ENCODE results near the gene PTPA. TPM values are rescaled to one million over a fixed set of nuclear protein-coding genes. Genes with fewer than 3 reads are reported as not detected.

The PTPA gene
- total and polyA plus RNA-seq, 7 experiments from 2014 or later = 12.6 to 110 (median 48.1) TPM

GRCh38 chr9:129137292-129138143 is 26.3 kb downstream of the PTPA start:
- Mint-ChIP-seq H3K27me3 (no peaks in the 10 kb centered on the region), H3K36me3 (peaks cover 0 to 18% (median 3%) of the 10 kb centered on the region in 5 donors), H3K4me3 (no peak overlapping the region), H3K4me1 (peaks cover 11 to 32% (median 27%) of the 10 kb centered on the region in 7 donors), H3K9me3 (no peaks in the 10 kb centered on the region), H3K27ac (peak overlapping the region in 1 of 9 donors; percentile 8)
- ChIA-PET CTCF (interaction anchor here (0.6 to 3.9 kb wide), 9 partner anchors 9 to 489 kb away, joined by 3 to 37 read pairs (median 7); partner anchors contain the start of gene NTMT1), POLR2A (interaction anchor here (2.4 to 3.9 kb wide), 2 partner anchors 99 to 487 kb away, joined by 5 to 35 read pairs; partner anchors contain the start of gene NTMT1)
- Histone ChIP-seq H3K4me3 (ENCODE audit: low read length) (no peak overlapping the region), H3K9me3 (ENCODE audit: control insufficient read depth in 2 of 3, low read length in 3 of 3) (no peaks in the 10 kb centered on the region), H3K36me3 (ENCODE audit: control insufficient read depth in 2 of 3, insufficient read depth in 3 of 3, low read length in 3 of 3) (peaks cover 0 to 47% (median 5%) of the 10 kb centered on the region in 3 experiments), H3K4me1 (ENCODE audit: control insufficient read depth in 2 of 2, insufficient read depth in 2 of 2, low read length in 2 of 2) (peaks cover 21 to 29% of the 10 kb centered on the region in 2 donors), H3K27me3 (ENCODE audit: control insufficient read depth in 2 of 2, insufficient read depth in 2 of 2, low read length in 2 of 2) (no peaks in the 10 kb centered on the region), H3K27ac (ENCODE audit: low read depth, low read length) (no peak overlapping the region)
- intact Hi-C loops (cut with micrococcal nuclease) = loop anchor here (2.0 to 5.0 kb wide), 5 partner anchors 65 to 1100 kb away; no protein-coding TSS in a partner anchor
- DNase-seq (no peak), ATAC-seq (no peak)

GRCh38 chr9:129138144-129138462 is 26.9 kb downstream of the PTPA start:
- Histone ChIP-seq H3K4me1 (ENCODE audit: control insufficient read depth in 2 of 2, insufficient read depth in 2 of 2, low read length in 2 of 2) (peaks cover 24 to 35% of the 10 kb centered on the region in 2 donors), H3K36me3 (ENCODE audit: control insufficient read depth in 2 of 3, insufficient read depth in 3 of 3, low read length in 3 of 3) (peaks cover 0 to 49% (median 5%) of the 10 kb centered on the region in 3 experiments), H3K4me3 (ENCODE audit: low read length) (no peak overlapping the region), H3K9me3 (ENCODE audit: control insufficient read depth in 2 of 3, low read length in 3 of 3) (no peaks in the 10 kb centered on the region), H3K27ac (ENCODE audit: low read depth, low read length) (no peak overlapping the region), H3K27me3 (ENCODE audit: control insufficient read depth in 2 of 2, insufficient read depth in 2 of 2, low read length in 2 of 2) (no peaks in the 10 kb centered on the region)
- no peak for ATAC-seq
- peaks cover 11 to 38% (median 32%) of the 10 kb centered on the region in 7 donors for H3K4me1 Mint-ChIP-seq
- ChIA-PET POLR2A (interaction anchor here (1.1 to 3.9 kb wide), 2 partner anchors 471 to 487 kb away, joined by 7 to 35 read pairs; partner anchors contain the start of gene NTMT1), CTCF (interaction anchor here (0.6 to 5.6 kb wide), 12 partner anchors 7 to 492 kb away, joined by 3 to 80 read pairs (median 12); partner anchors contain the start of gene NTMT1)
- H3K36me3 Mint-ChIP-seq = peaks cover 0 to 22% (median 5%) of the 10 kb centered on the region in 5 donors
- DNase-seq = no peak
- H3K27ac Mint-ChIP-seq = no peak overlapping the region
- no peaks in the 10 kb centered on the region for H3K9me3 Mint-ChIP-seq
- intact Hi-C loops (cut with micrococcal nuclease) = loop anchor here (2.0 to 5.0 kb wide), 5 partner anchors 65 to 1099 kb away; no protein-coding TSS in a partner anchor
- no peaks in the 10 kb centered on the region for H3K27me3 Mint-ChIP-seq
- H3K4me3 Mint-ChIP-seq = no peak overlapping the region

- POLR2A ChIA-PET = interaction anchor here (0.9 to 3.9 kb wide), 8 partner anchors 7 to 486 kb away, joined by 4 to 35 read pairs (median 8); partner anchors contain the start of gene NTMT1
- peaks cover 0 to 20% (median 3%) of the 10 kb centered on the region in 5 donors for H3K36me3 Mint-ChIP-seq
Measured at GRCh38 chr9:129138476-129139232, 27.4 kb downstream of the PTPA start.

GRCh38 chr9:129139233-129139992 is 28.2 kb downstream of the PTPA start:
- H3K4me3 Mint-ChIP-seq = peak overlapping the region; percentile 85 to 96 (median 90)
- no peaks in the 10 kb centered on the region for H3K27me3 Mint-ChIP-seq
- intact Hi-C loops (cut with micrococcal nuclease) = loop anchor here (1.0 to 5.0 kb wide), 12 partner anchors 35 to 1098 kb away; no protein-coding TSS in a partner anchor
- Histone ChIP-seq H3K27me3 (ENCODE audit: control insufficient read depth in 2 of 2, insufficient read depth in 2 of 2, low read length in 2 of 2) (no peaks in the 10 kb centered on the region), H3K4me1 (ENCODE audit: control insufficient read depth in 2 of 2, insufficient read depth in 2 of 2, low read length in 2 of 2) (peaks cover 24 to 35% of the 10 kb centered on the region in 2 donors), H3K36me3 (ENCODE audit: control insufficient read depth in 2 of 3, insufficient read depth in 3 of 3, low read length in 3 of 3) (peaks cover 0 to 54% (median 5%) of the 10 kb centered on the region in 3 experiments), H3K4me3 (ENCODE audit: low read length) (peak overlapping the region; percentile 64), H3K9me3 (ENCODE audit: control insufficient read depth in 2 of 3, low read length in 3 of 3) (no peaks in the 10 kb centered on the region), H3K27ac (ENCODE audit: low read depth, low read length) (peak overlapping the region; percentile 92)
- peak; percentile 51 to 84 (median 79) for DNase-seq
- H3K27ac Mint-ChIP-seq = peak overlapping the region; percentile 88 to 99 (median 94)
- H3K36me3 Mint-ChIP-seq = peaks cover 0 to 20% (median 6%) of the 10 kb centered on the region in 5 donors
- POLR2A ChIA-PET = interaction anchor here (0.7 to 3.9 kb wide), 20 partner anchors 8 to 599 kb away, joined by 3 to 35 read pairs (median 6); partner anchors contain the start of genes C9orf50, DOLPP1, IER5L and NTMT1
- CTCF ChIA-PET = interaction anchor here (0.7 to 5.6 kb wide), 18 partner anchors 8 to 645 kb away, joined by 3 to 80 read pairs (median 6); partner anchors contain the start of genes C9orf50 and NTMT1
- peak; percentile 83 for ATAC-seq
- no peaks in the 10 kb centered on the region for H3K9me3 Mint-ChIP-seq
- H3K4me1 Mint-ChIP-seq = peaks cover 11 to 45% (median 29%) of the 10 kb centered on the region in 7 donors

More at GRCh38 chr9:129138476-129139232, 27.4 kb downstream of the PTPA start:
- no peak for ATAC-seq
- Mint-ChIP-seq H3K4me3 (peak overlapping the region in 7 of 10 donors; percentile 63 to 94 (median 89)), H3K27me3 (no peaks in the 10 kb centered on the region), H3K27ac (peak overlapping the region in 5 of 9 donors; percentile 88 to 97 (median 92)), H3K9me3 (no peaks in the 10 kb centered on the region), H3K4me1 (peaks cover 11 to 40% (median 31%) of the 10 kb centered on the region in 7 donors)
- Histone ChIP-seq H3K4me3 (ENCODE audit: low read length) (no peak overlapping the region), H3K9me3 (ENCODE audit: control insufficient read depth in 2 of 3, low read length in 3 of 3) (no peaks in the 10 kb centered on the region), H3K27me3 (ENCODE audit: control insufficient read depth in 2 of 2, insufficient read depth in 2 of 2, low read length in 2 of 2) (no peaks in the 10 kb centered on the region), H3K4me1 (ENCODE audit: control insufficient read depth in 2 of 2, insufficient read depth in 2 of 2, low read length in 2 of 2) (peaks cover 24 to 35% of the 10 kb centered on the region in 2 donors), H3K36me3 (ENCODE audit: control insufficient read depth in 2 of 3, insufficient read depth in 3 of 3, low read length in 3 of 3) (peaks cover 0 to 50% (median under 1%) of the 10 kb centered on the region in 3 experiments), H3K27ac (ENCODE audit: low read depth, low read length) (peak overlapping the region; percentile 92)
- CTCF ChIA-PET = interaction anchor here (0.6 to 5.6 kb wide), 18 partner anchors 7 to 645 kb away, joined by 3 to 80 read pairs (median 6); partner anchors contain the start of genes C9orf50 and NTMT1
- no peak for DNase-seq
- intact Hi-C loops (cut with micrococcal nuclease) = loop anchor here (1.0 to 5.0 kb wide), 12 partner anchors 36 to 1099 kb away; no protein-coding TSS in a partner anchor

- peaks cover 24 to 35% of the 10 kb centered on the region in 2 donors for H3K4me1 ChIP-seq (ENCODE audit: control insufficient read depth in 2 of 2, insufficient read depth in 2 of 2, low read length in 2 of 2)
- H3K4me3 Mint-ChIP-seq = peak overlapping the region; percentile 85 to 96 (median 90)
- peak; percentile 90 for ATAC-seq
- intact Hi-C loops (cut with micrococcal nuclease) = loop anchor here (1.0 to 5.0 kb wide), 13 partner anchors 34 to 1097 kb away; no protein-coding TSS in a partner anchor
- H3K27me3 ChIP-seq (ENCODE audit: control insufficient read depth in 2 of 2, insufficient read depth in 2 of 2, low read length in 2 of 2) = no peaks in the 10 kb centered on the region
- H3K4me3 ChIP-seq (ENCODE audit: low read length) = peak overlapping the region; percentile 64
- POLR2A ChIA-PET = interaction anchor here (0.7 to 3.9 kb wide), 18 partner anchors 8 to 598 kb away, joined by 3 to 35 read pairs (median 6); partner anchors contain the start of genes C9orf50, DOLPP1, IER5L and NTMT1
- peaks cover 0 to 48% (median 5%) of the 10 kb centered on the region in 3 experiments for H3K36me3 ChIP-seq (ENCODE audit: control insufficient read depth in 2 of 3, insufficient read depth in 3 of 3, low read length in 3 of 3)
- H3K4me1 Mint-ChIP-seq = peaks cover 11 to 45% (median 29%) of the 10 kb centered on the region in 7 donors
- no peaks in the 10 kb centered on the region for H3K9me3 ChIP-seq (ENCODE audit: control insufficient read depth in 2 of 3, low read length in 3 of 3)
- peak overlapping the region; percentile 92 for H3K27ac ChIP-seq (ENCODE audit: low read depth, low read length)
- H3K27ac Mint-ChIP-seq = peak overlapping the region; percentile 88 to 99 (median 94)
- no peaks in the 10 kb centered on the region for H3K9me3 Mint-ChIP-seq
- no peaks in the 10 kb centered on the region for H3K27me3 Mint-ChIP-seq
- H3K36me3 Mint-ChIP-seq = peaks cover 0 to 15% (median 6%) of the 10 kb centered on the region in 5 donors
- CTCF ChIA-PET = interaction anchor here (0.6 to 5.6 kb wide), 14 partner anchors 9 to 882 kb away, joined by 3 to 80 read pairs (median 7); partner anchors contain the start of genes C9orf50 and NTMT1
- DNase-seq = peak; percentile 31 to 82 (median 66)
Measured at GRCh38 chr9:129139993-129140396, 28.8 kb downstream of the PTPA start.

Measured in naive thymus-derived CD4-positive, alpha-beta T cell (primary cell).